MM.1S (cell line): ENCODE measurements around the gene SEMA3D.

Source experiments
- DNase-seq: peaks from one replicate; pipeline ENCODE4 v3.0.0-alpha.2; 2015
- H2AFZ ChIP-seq: fragments of 300-600 bp; sonication (generic); 2 replicates; pipeline ENCODE4 v1.6.0; 2016; ENCODE audit warnings: antibody characterized with exemption, low read length
- H3F3A ChIP-seq: fragments of 300-600 bp; sonication (generic); 2 replicates; pipeline ENCODE4 v1.6.1; 2016; ENCODE audit warnings: mild to moderate bottlenecking, antibody characterized with exemption, low read length, moderate library complexity, mixed read lengths; ENCODE audit not compliant: insufficient read depth
- H3K27ac ChIP-seq: fragments of 300-600 bp; sonication (generic); 2 replicates; pipeline ENCODE4 v1.5.1; 2016; ENCODE audit warnings: mild to moderate bottlenecking, low read length
- H3K27me3 ChIP-seq: fragments of 300-600 bp; sonication (generic); replicated peaks from 2 replicates; pipeline ENCODE4 v1.6.0; 2016; ENCODE audit warnings: low read length; ENCODE audit not compliant: insufficient read depth
- H3K36me3 ChIP-seq: fragments of 300-600 bp; sonication (generic); replicated peaks from 2 replicates; pipeline ENCODE4 v1.6.1; 2016; ENCODE audit warnings: mild to moderate bottlenecking, low read length, mixed read lengths; ENCODE audit not compliant: insufficient read depth
- H3K4me1 ChIP-seq: fragments of 300-600 bp; sonication (generic); 2 replicates; pipeline ENCODE4 v1.6.1; 2016; ENCODE audit warnings: low read length, mixed read lengths
- H3K4me2 ChIP-seq: fragments of 300-600 bp; sonication (generic); 2 replicates; pipeline ENCODE4 v1.6.0; 2016; ENCODE audit warnings: low read depth, low read length
- H3K4me3 ChIP-seq: fragments of 300-600 bp; sonication (generic); 2 replicates; pipeline ENCODE4 v1.5.1; 2016; ENCODE audit warnings: low read length, mixed read lengths
- H3K79me2 ChIP-seq: fragments of 300-600 bp; sonication (generic); 2 replicates; pipeline ENCODE4 v1.6.1; 2016; ENCODE audit warnings: mixed run types, low read length, mixed read lengths
- H3K9ac ChIP-seq: fragments of 300-600 bp; sonication (generic); 2 replicates; pipeline ENCODE4 v1.6.1; 2016; ENCODE audit warnings: low read length, mixed read lengths
- H3K9me2 ChIP-seq: fragments of 300-600 bp; sonication (generic); replicated peaks from 2 replicates; pipeline ENCODE4 v1.6.1; 2016; ENCODE audit warnings: mild to moderate bottlenecking, low read length, mixed read lengths; ENCODE audit not compliant: insufficient read depth
- H3K9me3 ChIP-seq: fragments of 300-600 bp; sonication (generic); replicated peaks from 2 replicates; pipeline ENCODE4 v1.6.1; 2016; ENCODE audit warnings: mild to moderate bottlenecking, low read length, mixed read lengths; ENCODE audit not compliant: insufficient read depth
- H4K20me1 ChIP-seq: fragments of 300-600 bp; sonication (generic); 2 replicates; pipeline ENCODE4 v1.6.1; 2016; ENCODE audit warnings: mild to moderate bottlenecking, low read length, moderate library complexity, mixed read lengths; ENCODE audit not compliant: insufficient read depth
- CTCF ChIP-seq: fragments of 300-600 bp; sonication (generic); IDR thresholded peaks from 2 replicates; pipeline ENCODE4 v1.5.1; 2016; ENCODE audit warnings: antibody characterized with exemption, low read length, mixed read lengths
- EZH2 ChIP-seq: fragments of 300-600 bp; sonication (generic); optimal IDR thresholded peaks from 2 replicates; pipeline ENCODE3; 2017; ENCODE audit warnings: low read depth, mild to moderate bottlenecking, antibody characterized with exemption, low read length, mixed read lengths
- EZH2phosphoT487 ChIP-seq: fragments of 300-600 bp; sonication (generic); IDR thresholded peaks from 2 replicates; pipeline ENCODE4 v1.6.1; 2018; ENCODE audit warnings: antibody characterized with exemption, low read length

The SEMA3D gene

GRCh38 chr7:85067371-85067770 is 119.5 kb downstream of the SEMA3D start:
- no peak overlapping the region for H3K9ac ChIP-seq

GRCh38 chr7:85065888-85066485 is 120.9 kb downstream of the SEMA3D start:
- no peak overlapping the region for H3K4me3 ChIP-seq
- no peak for DNase-seq
- TF ChIP-seq EZH2phosphoT487 (no peak), EZH2 (no peak)
- H3K4me2 ChIP-seq, result no peak overlapping the region
- H3K27me3 ChIP-seq, result no peaks in the 10 kb centered on the region
- H3F3A ChIP-seq, result no peaks in the 10 kb centered on the region
- no peaks in the 10 kb centered on the region for H3K79me2 ChIP-seq
- H3K9ac ChIP-seq, result no peak overlapping the region
- H3K9me3 ChIP-seq, result no peaks in the 10 kb centered on the region
- no peak overlapping the region for H3K27ac ChIP-seq
- H3K9me2 ChIP-seq, result no peaks in the 10 kb centered on the region
- no peaks in the 10 kb centered on the region for H4K20me1 ChIP-seq
- H3K36me3 ChIP-seq, result no peaks in the 10 kb centered on the region
- no peak overlapping the region for H2AFZ ChIP-seq
- H3K4me1 ChIP-seq, result no peaks in the 10 kb centered on the region

More at GRCh38 chr7:85067371-85067770, 119.5 kb downstream of the SEMA3D start:
- Histone ChIP-seq H3K4me3 (no peak overlapping the region), H3F3A (no peaks in the 10 kb centered on the region), H3K4me1 (no peaks in the 10 kb centered on the region), H3K9me3 (no peaks in the 10 kb centered on the region), H3K79me2 (no peaks in the 10 kb centered on the region), H3K27ac (no peak overlapping the region), H3K27me3 (no peaks in the 10 kb centered on the region), H3K4me2 (no peak overlapping the region), H2AFZ (no peak overlapping the region), H3K36me3 (no peaks in the 10 kb centered on the region), H4K20me1 (no peaks in the 10 kb centered on the region), H3K9me2 (no peaks in the 10 kb centered on the region)
- TF ChIP-seq EZH2phosphoT487, result no peak
- TF ChIP-seq EZH2, result no peak
- TF ChIP-seq CTCF, result no peak
- DNase-seq, result no peak

GRCh38 chr7:85065306-85065705 is 121.5 kb downstream of the SEMA3D start:
- Histone ChIP-seq H4K20me1 (no peaks in the 10 kb centered on the region), H3F3A (no peaks in the 10 kb centered on the region), H3K36me3 (no peaks in the 10 kb centered on the region), H3K4me3 (no peak overlapping the region), H3K9me2 (no peaks in the 10 kb centered on the region), H3K9ac (no peak overlapping the region), H3K4me1 (no peaks in the 10 kb centered on the region), H2AFZ (no peak overlapping the region), H3K27ac (no peak overlapping the region), H3K27me3 (no peaks in the 10 kb centered on the region), H3K79me2 (no peaks in the 10 kb centered on the region), H3K9me3 (no peaks in the 10 kb centered on the region), H3K4me2 (no peak overlapping the region)
- TF ChIP-seq CTCF (no peak), EZH2 (no peak), EZH2phosphoT487 (no peak)
- no peak for DNase-seq

- Histone ChIP-seq H3K36me3 (no peaks in the 10 kb centered on the region), H3K79me2 (no peaks in the 10 kb centered on the region), H4K20me1 (no peaks in the 10 kb centered on the region), H3K27me3 (no peaks in the 10 kb centered on the region), H2AFZ (no peak overlapping the region), H3K9ac (no peak overlapping the region), H3K9me3 (no peaks in the 10 kb centered on the region), H3K9me2 (no peaks in the 10 kb centered on the region), H3F3A (no peaks in the 10 kb centered on the region), H3K4me3 (no peak overlapping the region), H3K4me1 (no peaks in the 10 kb centered on the region), H3K27ac (no peak overlapping the region), H3K4me2 (no peak overlapping the region)
- no peak for DNase-seq
- no peak for TF ChIP-seq EZH2
- no peak for TF ChIP-seq CTCF
- no peak for TF ChIP-seq EZH2phosphoT487
Observed at GRCh38 chr7:85062651-85063050, 124.2 kb downstream of the SEMA3D start.
